GM21423 (cell line): Measurements from ENCODE around the gene MBNL3.
"Not testable (repeated sequence)": the region's sequence is repeated elsewhere in the genome, so short reads cannot be mapped to it uniquely, and the experiment has no call there.

ENCODE experiments used
- ATAC-seq: cut with Tn5 transposase; IDR thresholded peaks from one replicate; pipeline ENCODE4 v1.9.1; 2021; ENCODE audit warnings: mild to moderate bottlenecking, moderate library complexity; ENCODE audit not compliant: unreplicated experiment

Gene MBNL3

GRCh38 chrX:132480581-132481203, 8.1 kb downstream of the MBNL3 start:
- ATAC-seq, result peak; percentile 87

- no peak for ATAC-seq
These were observed 14.1 kb downstream of the MBNL3 start for GRCh38 chrX:132474544-132475248.

- ATAC-seq, result no peak
These were observed 16.4 kb downstream of the MBNL3 start for GRCh38 chrX:132472397-132472796.

- no peak for ATAC-seq
These were observed 18.0 kb downstream of the MBNL3 start for GRCh38 chrX:132470831-132471230.

- no peak for ATAC-seq
These were observed 18.7 kb downstream of the MBNL3 start for GRCh38 chrX:132470179-132470578.

- ATAC-seq, result no peak
These were observed 20.4 kb downstream of the MBNL3 start for GRCh38 chrX:132468454-132468853.

GRCh38 chrX:132467989-132468388, 20.8 kb downstream of the MBNL3 start:
- ATAC-seq, result no peak

GRCh38 chrX:132467026-132467425, 21.8 kb downstream of the MBNL3 start:
- ATAC-seq, result no peak

- no peak for ATAC-seq
These were observed 25.4 kb downstream of the MBNL3 start for GRCh38 chrX:132463411-132463810.

GRCh38 chrX:132461886-132462285, 27.0 kb downstream of the MBNL3 start:
- ATAC-seq, result no peak

- ATAC-seq, result no peak
These were observed 35.8 kb downstream of the MBNL3 start for GRCh38 chrX:132452911-132453550.

- ATAC-seq, result not testable (repeated sequence)
These were observed 42.9 kb downstream of the MBNL3 start for GRCh38 chrX:132445909-132446308.

GRCh38 chrX:132444936-132445335, 43.9 kb downstream of the MBNL3 start:
- ATAC-seq, result no peak

GRCh38 chrX:132443196-132444135, 45.4 kb downstream of the MBNL3 start:
- no peak for ATAC-seq

GRCh38 chrX:132442691-132443090, 46.1 kb downstream of the MBNL3 start:
- no peak for ATAC-seq

GRCh38 chrX:132435222-132435621, 53.6 kb downstream of the MBNL3 start:
- no peak for ATAC-seq

GRCh38 chrX:132433551-132433950, 55.3 kb downstream of the MBNL3 start:
- ATAC-seq, result no peak

GRCh38 chrX:132433001-132433400, 55.8 kb downstream of the MBNL3 start:
- ATAC-seq, result no peak

GRCh38 chrX:132428896-132429295, 59.9 kb downstream of the MBNL3 start:
- ATAC-seq, result no peak

GRCh38 chrX:132426695-132427281, 62.0 kb downstream of the MBNL3 start:
- ATAC-seq, result no peak
